Measurements from ENCODE around the gene DEDD2. TPM values are rescaled to one million over a fixed set of nuclear protein-coding genes. Genes with fewer than 3 reads are reported as not detected.
A peak's percentile ranks its signal among the peaks of the same experiment; 100 is the strongest.

Gene DEDD2
- total RNA-seq, 3 donors from 2014 or later (not counting 1 experiment from before 2014, with no cell fraction given), result 83.2 to 110 (median 83.7) TPM

DNA sequence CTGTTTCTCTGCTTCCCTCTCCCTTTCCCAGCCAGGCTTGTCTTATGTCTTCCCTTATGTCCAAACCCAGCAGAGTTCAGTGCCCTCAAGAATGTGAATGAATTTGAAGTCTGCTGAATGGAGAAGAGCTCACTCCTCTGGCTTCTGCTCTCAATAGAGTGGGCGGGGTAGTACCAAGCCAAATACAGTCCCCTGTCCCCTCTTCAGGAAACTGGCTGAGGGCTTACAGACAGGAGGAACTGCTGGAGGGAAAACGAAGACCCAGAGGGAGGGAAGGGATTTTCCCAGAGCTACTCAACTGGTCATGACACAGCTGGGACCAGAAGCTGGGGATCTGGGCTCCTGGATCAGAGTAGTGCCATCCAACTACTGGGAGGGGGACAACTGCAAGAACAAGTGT lies 52.3 kb downstream of the DEDD2 start:
- no peak for DNase-seq
- H3K27ac Mint-ChIP-seq, result no peak overlapping the region

DNA sequence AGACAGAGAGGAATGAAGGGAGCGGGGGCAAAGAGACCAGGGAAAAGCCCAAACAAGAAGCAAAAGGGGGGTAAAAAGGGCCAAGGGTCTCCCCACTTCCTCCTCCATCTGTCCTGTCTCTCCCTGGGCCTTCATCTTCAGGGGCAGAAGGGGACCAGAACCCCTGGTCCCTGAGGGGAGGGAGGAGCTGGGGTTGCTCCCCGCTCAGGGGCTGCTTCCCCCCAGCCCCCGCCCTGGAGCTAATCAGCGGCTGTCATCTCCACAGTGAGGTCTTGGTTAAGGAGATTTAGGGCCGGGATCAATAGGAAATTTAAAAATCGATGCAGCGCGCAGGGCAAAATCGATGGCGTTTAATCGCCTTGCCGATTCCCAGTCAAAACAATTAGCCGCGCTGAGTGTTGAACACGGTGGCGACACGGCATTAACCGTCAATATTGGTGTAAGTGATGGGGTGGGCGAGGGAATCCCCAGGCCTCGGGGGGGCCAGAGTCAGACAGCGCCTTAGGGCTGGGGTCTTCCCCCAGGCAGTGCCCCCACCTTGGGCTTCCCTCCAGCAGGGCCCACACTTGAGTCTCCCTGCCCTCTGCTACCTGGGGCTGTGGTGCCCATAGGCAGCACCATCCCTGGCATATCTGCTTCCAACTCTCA lies 55.7 kb downstream of the DEDD2 start:
- peaks cover 60 to 72% of the 10 kb centered on the region in 2 donors for H3K4me1 Mint-ChIP-seq
- Histone ChIP-seq H3K4me3 (ENCODE audit: low read length) (no peak overlapping the region), H3K4me1 (ENCODE audit: control insufficient read depth, insufficient read depth, low read length) (peaks cover 27% of the 10 kb centered on the region), H3K9me3 (ENCODE audit: control insufficient read depth, insufficient read depth, low read length) (no peaks in the 10 kb centered on the region), H3K27ac (ENCODE audit: low read length) (no peak overlapping the region), H3K27me3 (ENCODE audit: control insufficient read depth, insufficient read depth, low read length) (no peaks in the 10 kb centered on the region), H3K36me3 (ENCODE audit: control insufficient read depth, insufficient read depth, low read length) (no peaks in the 10 kb centered on the region)
- peaks cover 17 to 21% of the 10 kb centered on the region in 2 donors for H3K27me3 Mint-ChIP-seq (ENCODE audit: low read depth in 2 of 2)
- ATAC-seq (no peak), DNase-seq (no peak)
- TF ChIP-seq, protein P1, sequence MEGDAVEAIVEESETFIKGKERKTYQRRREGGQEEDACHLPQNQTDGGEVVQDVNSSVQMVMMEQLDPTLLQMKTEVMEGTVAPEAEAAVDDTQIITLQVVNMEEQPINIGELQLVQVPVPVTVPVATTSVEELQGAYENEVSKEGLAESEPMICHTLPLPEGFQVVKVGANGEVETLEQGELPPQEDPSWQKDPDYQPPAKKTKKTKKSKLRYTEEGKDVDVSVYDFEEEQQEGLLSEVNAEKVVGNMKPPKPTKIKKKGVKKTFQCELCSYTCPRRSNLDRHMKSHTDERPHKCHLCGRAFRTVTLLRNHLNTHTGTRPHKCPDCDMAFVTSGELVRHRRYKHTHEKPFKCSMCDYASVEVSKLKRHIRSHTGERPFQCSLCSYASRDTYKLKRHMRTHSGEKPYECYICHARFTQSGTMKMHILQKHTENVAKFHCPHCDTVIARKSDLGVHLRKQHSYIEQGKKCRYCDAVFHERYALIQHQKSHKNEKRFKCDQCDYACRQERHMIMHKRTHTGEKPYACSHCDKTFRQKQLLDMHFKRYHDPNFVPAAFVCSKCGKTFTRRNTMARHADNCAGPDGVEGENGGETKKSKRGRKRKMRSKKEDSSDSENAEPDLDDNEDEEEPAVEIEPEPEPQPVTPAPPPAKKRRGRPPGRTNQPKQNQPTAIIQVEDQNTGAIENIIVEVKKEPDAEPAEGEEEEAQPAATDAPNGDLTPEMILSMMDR (IDR thresholded peaks at IDR 0.05), result no peak
- H3K4me3 Mint-ChIP-seq, result no peak overlapping the region
- intact Hi-C loops (cut with micrococcal nuclease), result no loop called here
- H3K27ac Mint-ChIP-seq, result no peak overlapping the region
- WGBS (ENCODE audit: insufficient coverage), result 97% methylated on average over 21 of the region's 21 CpGs
- H3K36me3 Mint-ChIP-seq, result no peaks in the 10 kb centered on the region
- H3K9me3 Mint-ChIP-seq, result no peaks in the 10 kb centered on the region

More for the DNA sequence above, 52.3 kb downstream of the DEDD2 start:
- WGBS (ENCODE audit: insufficient coverage), result 58% methylated on average over 2 of the region's 2 CpGs
- Mint-ChIP-seq H3K36me3 (no peaks in the 10 kb centered on the region), H3K4me3 (no peak overlapping the region), H3K27me3 (ENCODE audit: low read depth in 2 of 2) (peaks cover 12 to 14% of the 10 kb centered on the region in 2 donors), H3K4me1 (peaks cover 37 to 46% of the 10 kb centered on the region in 2 donors), H3K9me3 (no peaks in the 10 kb centered on the region)
- peaks cover 15% of the 10 kb centered on the region for H3K4me1 ChIP-seq (ENCODE audit: control insufficient read depth, insufficient read depth, low read length)
- H3K36me3 ChIP-seq (ENCODE audit: control insufficient read depth, insufficient read depth, low read length), result no peaks in the 10 kb centered on the region
- no peaks in the 10 kb centered on the region for H3K27me3 ChIP-seq (ENCODE audit: control insufficient read depth, insufficient read depth, low read length)
- H3K27ac ChIP-seq (ENCODE audit: low read length), result no peak overlapping the region
- intact Hi-C loops (cut with micrococcal nuclease), result no loop called here
- TF ChIP-seq, protein P1 (IDR thresholded peaks at IDR 0.05), result no peak
- H3K9me3 ChIP-seq (ENCODE audit: control insufficient read depth, insufficient read depth, low read length), result no peaks in the 10 kb centered on the region
- ATAC-seq, result no peak
- no peak overlapping the region for H3K4me3 ChIP-seq (ENCODE audit: low read length)

DNA sequence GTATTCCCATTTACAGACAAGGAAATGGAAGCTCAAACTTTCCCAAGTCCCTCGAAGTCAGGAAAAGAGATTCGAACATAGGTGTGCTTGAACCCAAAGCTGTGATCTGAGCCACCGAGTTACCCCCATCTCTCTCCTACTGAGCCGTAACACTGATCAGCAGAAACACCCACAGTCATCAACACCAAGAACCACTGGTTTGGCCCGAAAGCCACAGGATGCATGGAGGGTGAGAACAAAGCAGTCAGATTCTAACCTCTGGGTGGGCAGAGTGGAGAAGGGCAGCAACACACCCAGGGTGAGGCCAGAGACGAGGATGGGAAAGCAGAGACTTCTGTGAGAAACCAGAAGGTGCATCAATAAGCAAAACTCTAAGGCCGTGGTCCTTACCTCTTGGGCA lies 57.5 kb downstream of the DEDD2 start:
- Mint-ChIP-seq H3K36me3 (no peaks in the 10 kb centered on the region), H3K27ac (peak overlapping the region in 1 of 2 donors; percentile 81), H3K27me3 (ENCODE audit: low read depth in 2 of 2) (peaks cover 25 to 31% of the 10 kb centered on the region in 2 donors), H3K4me3 (peak overlapping the region; percentile 78), H3K9me3 (no peaks in the 10 kb centered on the region), H3K4me1 (peaks cover 64 to 72% of the 10 kb centered on the region in 2 donors)
- ATAC-seq, result peak; percentile 48 to 90 (median 80)
- no peak for DNase-seq
- Histone ChIP-seq H3K4me3 (ENCODE audit: low read length) (no peak overlapping the region), H3K4me1 (ENCODE audit: control insufficient read depth, insufficient read depth, low read length) (peaks cover 36% of the 10 kb centered on the region), H3K27me3 (ENCODE audit: control insufficient read depth, insufficient read depth, low read length) (no peaks in the 10 kb centered on the region), H3K9me3 (ENCODE audit: control insufficient read depth, insufficient read depth, low read length) (no peaks in the 10 kb centered on the region), H3K36me3 (ENCODE audit: control insufficient read depth, insufficient read depth, low read length) (no peaks in the 10 kb centered on the region), H3K27ac (ENCODE audit: low read length) (no peak overlapping the region)
- intact Hi-C loops (cut with micrococcal nuclease), result no loop called here
- 38% methylated on average over 7 of the region's 7 CpGs for WGBS (ENCODE audit: insufficient coverage)
- TF ChIP-seq, protein P1 (IDR thresholded peaks at IDR 0.05), result no peak

DNA sequence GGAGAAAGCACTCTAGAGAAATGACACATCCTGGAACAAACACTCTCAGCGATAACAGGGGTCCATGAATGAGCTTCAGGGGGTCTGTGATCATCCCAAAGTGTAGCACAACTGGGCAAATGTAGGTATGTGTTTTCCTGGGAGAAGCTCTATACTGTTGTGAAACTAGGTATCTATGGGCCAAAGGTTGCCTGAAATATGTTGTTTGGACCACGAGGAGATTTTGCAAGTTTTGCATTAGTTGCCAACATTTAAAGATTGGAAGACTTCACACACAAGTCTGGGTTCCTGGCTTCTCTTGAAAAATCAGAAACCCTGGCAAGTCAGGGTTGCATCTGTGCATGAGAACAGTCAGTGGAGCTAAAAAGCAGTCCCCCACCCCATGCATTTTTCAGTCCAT lies 58.6 kb downstream of the DEDD2 start:
- no peak overlapping the region for H3K4me3 Mint-ChIP-seq
- intact Hi-C loops (cut with micrococcal nuclease), result no loop called here
- peaks cover 73 to 82% of the 10 kb centered on the region in 2 donors for H3K4me1 Mint-ChIP-seq
- Histone ChIP-seq H3K27me3 (ENCODE audit: control insufficient read depth, insufficient read depth, low read length) (no peaks in the 10 kb centered on the region), H3K27ac (ENCODE audit: low read length) (no peak overlapping the region), H3K4me1 (ENCODE audit: control insufficient read depth, insufficient read depth, low read length) (peaks cover 46% of the 10 kb centered on the region), H3K4me3 (ENCODE audit: low read length) (no peak overlapping the region), H3K9me3 (ENCODE audit: control insufficient read depth, insufficient read depth, low read length) (no peaks in the 10 kb centered on the region), H3K36me3 (ENCODE audit: control insufficient read depth, insufficient read depth, low read length) (no peaks in the 10 kb centered on the region)
- H3K9me3 Mint-ChIP-seq, result no peaks in the 10 kb centered on the region
- WGBS (ENCODE audit: insufficient coverage), result 85% methylated on average over 2 of the region's 2 CpGs
- TF ChIP-seq, protein P1 (IDR thresholded peaks at IDR 0.05), result no peak
- H3K27me3 Mint-ChIP-seq (ENCODE audit: low read depth in 2 of 2), result peaks cover 25 to 37% of the 10 kb centered on the region in 2 donors
- no peak for ATAC-seq
- no peaks in the 10 kb centered on the region for H3K36me3 Mint-ChIP-seq
- no peak overlapping the region for H3K27ac Mint-ChIP-seq
- DNase-seq, result no peak

Measured in natural killer cell (primary cell).